ENCODE data around the gene FBXO21. TPM values are rescaled to one million over a fixed set of nuclear protein-coding genes. Genes with fewer than 3 reads are reported as not detected.

FBXO21 gene
- total and polyA plus RNA-seq, 2 of the 13 experiments (the other 11 are each of a cell fraction or from before 2014, with no cell fraction given), result 15.6 to 32.5 TPM

DNA sequence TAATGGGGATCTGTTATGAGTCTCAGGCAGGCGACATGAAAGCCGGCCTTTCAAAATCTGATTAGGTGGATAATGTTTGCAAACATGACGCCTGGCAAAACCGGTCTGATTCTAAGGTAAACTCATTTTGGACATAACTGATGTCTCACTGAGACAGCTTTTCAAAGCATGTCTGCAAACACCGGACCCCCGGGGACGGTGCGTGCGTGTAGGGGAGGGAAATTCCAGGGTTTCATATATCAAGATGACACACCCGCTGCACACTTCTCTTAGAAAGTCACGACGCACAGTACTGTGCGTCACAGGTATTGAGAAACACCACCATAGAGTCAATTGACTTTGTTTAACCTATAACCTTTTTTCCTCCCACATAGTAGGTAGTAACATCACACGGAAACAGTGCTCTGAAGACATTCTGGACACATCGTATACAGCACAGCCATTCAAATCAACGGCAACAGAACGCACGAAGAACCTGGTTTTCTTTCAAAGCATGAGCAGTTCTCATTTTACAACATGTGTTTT, 47.2 kb downstream of the FBXO21 start (continued):
- TF ChIP-seq, protein P1, sequence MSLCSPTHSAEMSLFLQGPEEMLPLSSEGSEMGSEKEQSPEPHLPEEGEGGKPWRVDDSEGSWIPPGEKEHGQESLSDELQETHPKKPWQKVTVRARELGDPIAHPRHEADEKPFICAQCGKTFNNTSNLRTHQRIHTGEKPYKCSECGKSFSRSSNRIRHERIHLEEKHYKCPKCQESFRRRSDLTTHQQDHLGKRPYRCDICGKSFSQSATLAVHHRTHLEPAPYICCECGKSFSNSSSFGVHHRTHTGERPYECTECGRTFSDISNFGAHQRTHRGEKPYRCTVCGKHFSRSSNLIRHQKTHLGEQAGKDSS (CRISPR knock-in tag; IDR thresholded peaks at IDR 0.05; ENCODE audit: borderline replicate concordance, low read depth), result peak; percentile 63; the same call in 1 of the 2 replicates
- TF ChIP-seq KAT8 (CRISPR knock-in tag; IDR thresholded peaks at IDR 0.05) (0 out of 2 replicates have a peak, but pooled peaks have one; percentile 29), CEBPG (CRISPR knock-in tag; IDR thresholded peaks at IDR 0.05) (peak; percentile 87), ZNF543 (CRISPR knock-in tag; IDR thresholded peaks at IDR 0.05) (no peak), YEATS2 (CRISPR knock-in tag; IDR thresholded peaks at IDR 0.05; ENCODE audit: borderline replicate concordance) (peak; percentile 29; the same call in 1 of the 2 replicates), FOXA3 (CRISPR knock-in tag; IDR thresholded peaks at IDR 0.05) (peak; percentile 79), ZBTB21 (CRISPR knock-in tag; IDR thresholded peaks at IDR 0.05) (peak; percentile 72; the same call in 1 of the 2 replicates), RXRB (CRISPR knock-in tag; IDR thresholded peaks at IDR 0.05; ENCODE audit: borderline replicate concordance) (peak; percentile 47), KAT7 (CRISPR knock-in tag; IDR thresholded peaks at IDR 0.05; ENCODE audit: borderline replicate concordance) (no peak), HOXA3 (CRISPR knock-in tag; IDR thresholded peaks at IDR 0.05) (peak; percentile 47; the same call in 1 of the 2 replicates), HDAC1 (CRISPR knock-in tag; IDR thresholded peaks at IDR 0.05) (peak; percentile 21; the same call in 1 of the 2 replicates), BCL6 (CRISPR knock-in tag; IDR thresholded peaks at IDR 0.05) (peak; percentile 82), GATAD2A (CRISPR knock-in tag; IDR thresholded peaks at IDR 0.05) (peak; percentile 63), NR2F6 (IDR thresholded peaks at IDR 0.05) (peak; percentile 97), NR2F6 (CRISPR knock-in tag; IDR thresholded peaks at IDR 0.05) (peak; percentile 93), ZNF224 (CRISPR knock-in tag; IDR thresholded peaks at IDR 0.05) (no peak), CBFB (CRISPR knock-in tag; IDR thresholded peaks at IDR 0.05) (no peak), CEBPB (IDR thresholded peaks at IDR 0.05; ENCODE audit: borderline replicate concordance, low read depth, low read length) (peak; percentile 53; the same call in 1 of the 2 replicates), ZNF382 (CRISPR knock-in tag; IDR thresholded peaks at IDR 0.05; ENCODE audit: borderline replicate concordance) (no peak), NR2F1 (CRISPR knock-in tag; IDR thresholded peaks at IDR 0.05) (peak; percentile 36 to 54; a peak in 1 of 4 replicates), ZKSCAN1 (IDR thresholded peaks at IDR 0.05; ENCODE audit: low read length) (peak; percentile 91)
- TF ChIP-seq, protein P2, sequence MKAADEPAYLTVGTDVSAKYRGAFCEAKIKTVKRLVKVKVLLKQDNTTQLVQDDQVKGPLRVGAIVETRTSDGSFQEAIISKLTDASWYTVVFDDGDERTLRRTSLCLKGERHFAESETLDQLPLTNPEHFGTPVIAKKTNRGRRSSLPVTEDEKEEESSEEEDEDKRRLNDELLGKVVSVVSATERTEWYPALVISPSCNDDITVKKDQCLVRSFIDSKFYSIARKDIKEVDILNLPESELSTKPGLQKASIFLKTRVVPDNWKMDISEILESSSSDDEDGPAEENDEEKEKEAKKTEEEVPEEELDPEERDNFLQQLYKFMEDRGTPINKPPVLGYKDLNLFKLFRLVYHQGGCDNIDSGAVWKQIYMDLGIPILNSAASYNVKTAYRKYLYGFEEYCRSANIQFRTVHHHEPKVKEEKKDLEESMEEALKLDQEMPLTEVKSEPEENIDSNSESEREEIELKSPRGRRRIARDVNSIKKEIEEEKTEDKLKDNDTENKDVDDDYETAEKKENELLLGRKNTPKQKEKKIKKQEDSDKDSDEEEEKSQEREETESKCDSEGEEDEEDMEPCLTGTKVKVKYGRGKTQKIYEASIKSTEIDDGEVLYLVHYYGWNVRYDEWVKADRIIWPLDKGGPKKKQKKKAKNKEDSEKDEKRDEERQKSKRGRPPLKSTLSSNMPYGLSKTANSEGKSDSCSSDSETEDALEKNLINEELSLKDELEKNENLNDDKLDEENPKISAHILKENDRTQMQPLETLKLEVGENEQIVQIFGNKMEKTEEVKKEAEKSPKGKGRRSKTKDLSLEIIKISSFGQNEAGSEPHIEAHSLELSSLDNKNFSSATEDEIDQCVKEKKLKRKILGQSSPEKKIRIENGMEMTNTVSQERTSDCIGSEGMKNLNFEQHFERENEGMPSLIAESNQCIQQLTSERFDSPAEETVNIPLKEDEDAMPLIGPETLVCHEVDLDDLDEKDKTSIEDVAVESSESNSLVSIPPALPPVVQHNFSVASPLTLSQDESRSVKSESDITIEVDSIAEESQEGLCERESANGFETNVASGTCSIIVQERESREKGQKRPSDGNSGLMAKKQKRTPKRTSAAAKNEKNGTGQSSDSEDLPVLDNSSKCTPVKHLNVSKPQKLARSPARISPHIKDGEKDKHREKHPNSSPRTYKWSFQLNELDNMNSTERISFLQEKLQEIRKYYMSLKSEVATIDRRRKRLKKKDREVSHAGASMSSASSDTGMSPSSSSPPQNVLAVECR (CRISPR knock-in tag; IDR thresholded peaks at IDR 0.05; ENCODE audit: borderline replicate concordance), result peak; percentile 31; the same call in 1 of the 2 replicates
- TF ChIP-seq, protein P3, sequence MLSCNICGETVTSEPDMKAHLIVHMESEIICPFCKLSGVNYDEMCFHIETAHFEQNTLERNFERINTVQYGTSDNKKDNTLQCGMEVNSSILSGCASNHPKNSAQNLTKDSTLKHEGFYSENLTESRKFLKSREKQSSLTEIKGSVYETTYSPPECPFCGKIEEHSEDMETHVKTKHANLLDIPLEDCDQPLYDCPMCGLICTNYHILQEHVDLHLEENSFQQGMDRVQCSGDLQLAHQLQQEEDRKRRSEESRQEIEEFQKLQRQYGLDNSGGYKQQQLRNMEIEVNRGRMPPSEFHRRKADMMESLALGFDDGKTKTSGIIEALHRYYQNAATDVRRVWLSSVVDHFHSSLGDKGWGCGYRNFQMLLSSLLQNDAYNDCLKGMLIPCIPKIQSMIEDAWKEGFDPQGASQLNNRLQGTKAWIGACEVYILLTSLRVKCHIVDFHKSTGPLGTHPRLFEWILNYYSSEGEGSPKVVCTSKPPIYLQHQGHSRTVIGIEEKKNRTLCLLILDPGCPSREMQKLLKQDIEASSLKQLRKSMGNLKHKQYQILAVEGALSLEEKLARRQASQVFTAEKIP (CRISPR knock-in tag; IDR thresholded peaks at IDR 0.05; ENCODE audit: borderline replicate concordance), result no peak

Data from HepG2 (cell line).